WTC11 (cell line): ENCODE data around the gene ARID4B. TPM values are rescaled to one million over a fixed set of nuclear protein-coding genes. Genes with fewer than 3 reads are reported as not detected.

Source experiments
- ATAC-seq: fragments of 200-7000 bp; cut with Tn5 transposase; 2 replicates; pipeline ENCODE4 v1.10.0; 2021; ENCODE audit warnings: mild to moderate bottlenecking, moderate library complexity
- CTCF ChIA-PET: fragments of 300-600 bp; sonication (Branson Sonifier 250); formaldehyde crosslinking; loops from one replicate; lab custom pipeline; 2021; ENCODE audit warnings: antibody characterized with exemption; lab: Charles Lee
- POLR2A ChIA-PET: fragments of 350-600 bp; sonication (Branson Sonifier 250); formaldehyde crosslinking; loops from one replicate; lab custom pipeline; 2021; ENCODE audit warnings: antibody characterized with exemption; lab: Charles Lee
- DNase-seq: peaks from one replicate; pipeline ENCODE4 v3.0.0; 2021; ENCODE audit warnings: low spot score
- H3K27ac Mint-ChIP-seq: 2 replicates; pipeline ENCODE4 v1.8.0; 2021; ENCODE audit warnings: mixed read lengths
- H3K27me3 Mint-ChIP-seq: 2 replicates; pipeline ENCODE4 v1.8.0; 2021; ENCODE audit warnings: low read depth, mild to moderate bottlenecking, moderate library complexity, mixed read lengths
- H3K36me3 Mint-ChIP-seq: 2 replicates; pipeline ENCODE4 v1.8.0; 2021; ENCODE audit warnings: mixed read lengths
- H3K4me1 Mint-ChIP-seq: 2 replicates; pipeline ENCODE4 v1.8.0; 2022; ENCODE audit warnings: mixed read lengths
- H3K4me3 Mint-ChIP-seq: 2 replicates; pipeline ENCODE4 v1.8.0; 2021; ENCODE audit warnings: mild to moderate bottlenecking, moderate library complexity, mixed read lengths
- H3K9me3 Mint-ChIP-seq: 2 replicates; pipeline ENCODE4 v1.8.0; 2021; ENCODE audit warnings: mixed read lengths
- ATF2 ChIP-seq: sonication (generic); formaldehyde crosslinking; IDR thresholded peaks from 2 replicates; pipeline ENCODE4 v1.8.1; 2022; ENCODE audit warnings: low read depth, missing genetic modification reagents, borderline replicate concordance
- CDX4 ChIP-seq: fragments of 250-450 bp; sonication (Bioruptor Pico); IDR thresholded peaks from 2 replicates; pipeline ENCODE4 v1.9.0; 2021; ENCODE audit warnings: moderate library complexity, mild to moderate bottlenecking, inconsistent platforms, borderline replicate concordance
- E2F4 ChIP-seq: sonication (generic); formaldehyde crosslinking; IDR thresholded peaks from 2 replicates; pipeline ENCODE4 v1.8.1; 2022; ENCODE audit warnings: low read depth, mild to moderate bottlenecking, moderate library complexity, missing genetic modification reagents, borderline replicate concordance
- ESRRA ChIP-seq: sonication (generic); formaldehyde crosslinking; IDR thresholded peaks from 2 replicates; pipeline ENCODE4 v1.8.1; 2022; ENCODE audit warnings: mild to moderate bottlenecking, missing genetic modification reagents, borderline replicate concordance
- GABPB1 ChIP-seq: sonication (generic); formaldehyde crosslinking; IDR thresholded peaks from 2 replicates; pipeline ENCODE4 v1.8.1; 2023; ENCODE audit warnings: mild to moderate bottlenecking, missing genetic modification reagents
- GTF2I ChIP-seq: fragments of 250-450 bp; sonication (Bioruptor Pico); conservative IDR thresholded peaks from 2 replicates; pipeline ENCODE4 v1.4.0; 2021; ENCODE audit warnings: mild to moderate bottlenecking
- MLX ChIP-seq: sonication (generic); formaldehyde crosslinking; IDR thresholded peaks from 2 replicates; pipeline ENCODE4 v1.8.1; 2023; ENCODE audit warnings: mild to moderate bottlenecking, missing genetic modification reagents, moderate library complexity
- NR1H2 ChIP-seq: sonication (generic); formaldehyde crosslinking; IDR thresholded peaks from 2 replicates; pipeline ENCODE4 v1.9.0; 2021; ENCODE audit warnings: mild to moderate bottlenecking, moderate library complexity, missing genetic modification reagents
- SMAD4 ChIP-seq: sonication (generic); formaldehyde crosslinking; IDR thresholded peaks from 2 replicates; pipeline ENCODE4 v1.8.0; 2022; ENCODE audit warnings: mild to moderate bottlenecking, missing genetic modification reagents
- TEAD1 ChIP-seq: sonication (generic); formaldehyde crosslinking; IDR thresholded peaks from 2 replicates; pipeline ENCODE4 v1.8.0; 2022; ENCODE audit warnings: mild to moderate bottlenecking, missing genetic modification reagents
- ZBTB21 ChIP-seq: sonication (generic); formaldehyde crosslinking; IDR thresholded peaks from 2 replicates; pipeline ENCODE4 v1.8.1; 2023; ENCODE audit warnings: mild to moderate bottlenecking, missing genetic modification reagents, borderline replicate concordance
- ZNF281 ChIP-seq: sonication (generic); formaldehyde crosslinking; IDR thresholded peaks from 2 replicates; pipeline ENCODE4 v1.8.0; 2023; ENCODE audit warnings: mild to moderate bottlenecking, missing genetic modification reagents
- ZNF416 ChIP-seq: fragments of 250-450 bp; sonication (Bioruptor Pico); IDR thresholded peaks from 2 replicates; pipeline ENCODE4 v1.9.0; 2021; ENCODE audit warnings: mild to moderate bottlenecking, inconsistent platforms
- ZNF532 ChIP-seq: fragments of 250-450 bp; sonication (Bioruptor Pico); IDR thresholded peaks from 2 replicates; pipeline ENCODE4 v1.9.0; 2021; ENCODE audit warnings: mild to moderate bottlenecking, borderline replicate concordance
- ZSCAN18 ChIP-seq: fragments of 250-450 bp; sonication (Bioruptor Pico); IDR thresholded peaks from 2 replicates; pipeline ENCODE4 v2.1.2; 2022; ENCODE audit warnings: mild to moderate bottlenecking, moderate library complexity
- total RNA-seq: library from RNA; stranded (reverse); gene quantifications from 3 replicates; pipeline ENCODE4 v1.2.3, GENCODE V29; 2021

The ARID4B gene
- total RNA-seq, 1 experiment from 2014 or later = 35.7 TPM

- Mint-ChIP-seq H3K4me1 (peaks cover 24% of the 10 kb centered on the region), H3K9me3 (peaks cover 17% of the 10 kb centered on the region), H3K27ac (no peak overlapping the region), H3K36me3 (peaks cover 19% of the 10 kb centered on the region), H3K4me3 (no peak overlapping the region), H3K27me3 (no peaks in the 10 kb centered on the region)
- POLR2A ChIA-PET = interaction anchor here (1.5 to 1.6 kb wide), 2 partner anchors 9 to 33 kb away, joined by 4 read pairs; partner anchors contain the start of genes ARID4B and GGPS1
- ATAC-seq (no peak), DNase-seq (no peak)
- peak; percentile 54; the same call in 1 of the 2 replicates for TF ChIP-seq GABPB1
- TF ChIP-seq CDX4 (CRISPR knock-in tag) = no peak
- CTCF ChIA-PET = interaction anchor here (0.7 kb wide), 1 partner anchor 119 kb away, joined by 3 read pairs; no protein-coding TSS in a partner anchor
Measured at GRCh38 chr1:235295902-235296350, 32.1 kb downstream of the ARID4B start.

GRCh38 chr1:235293322-235293942 lies 34.5 kb downstream of the ARID4B start:
- Mint-ChIP-seq H3K9me3 (peaks cover 17% of the 10 kb centered on the region), H3K27ac (no peak overlapping the region), H3K36me3 (peaks cover 19% of the 10 kb centered on the region), H3K27me3 (no peaks in the 10 kb centered on the region), H3K4me3 (no peak overlapping the region), H3K4me1 (peaks cover 23% of the 10 kb centered on the region)
- DNase-seq = no peak
- ATAC-seq = no peak
- POLR2A ChIA-PET = no interaction called here
- CTCF ChIA-PET = interaction anchor here (1.1 to 1.5 kb wide), 2 partner anchors 40 to 122 kb away, joined by 3 to 4 read pairs; no protein-coding TSS in a partner anchor
- TF ChIP-seq ZNF416 (CRISPR knock-in tag) (no peak), MLX (CRISPR knock-in tag) (no peak), TEAD1 (no peak), ZSCAN18 (no peak), ATF2 (no peak), CDX4 (CRISPR knock-in tag) (no peak), E2F4 (CRISPR knock-in tag) (no peak), ZBTB21 (no peak)

GRCh38 chr1:235292790-235293189 lies 35.2 kb downstream of the ARID4B start:
- CTCF ChIA-PET = interaction anchor here (1.1 to 1.5 kb wide), 2 partner anchors 40 to 123 kb away, joined by 3 to 4 read pairs; no protein-coding TSS in a partner anchor
- ATAC-seq (no peak; the same call in 1 of the 2 replicates), DNase-seq (no peak)
- peaks cover 14% of the 10 kb centered on the region for H3K9me3 Mint-ChIP-seq
- no peaks in the 10 kb centered on the region for H3K27me3 Mint-ChIP-seq
- POLR2A ChIA-PET = no interaction called here
- H3K27ac Mint-ChIP-seq = peak overlapping the region; percentile 75
- H3K4me3 Mint-ChIP-seq = no peak overlapping the region
- H3K36me3 Mint-ChIP-seq = peaks cover 16% of the 10 kb centered on the region
- H3K4me1 Mint-ChIP-seq = peaks cover 28% of the 10 kb centered on the region
- TF ChIP-seq ZNF281 (CRISPR knock-in tag) (no peak), GTF2I (CRISPR knock-in tag) (no peak), ESRRA (CRISPR knock-in tag) (no peak), ZNF532 (CRISPR knock-in tag) (no peak), SMAD4 (CRISPR knock-in tag) (no peak), NR1H2 (CRISPR knock-in tag) (no peak)
